Astrocyte (in vitro differentiated cells and primary cell): ENCODE results near the gene SPARCL1. TPM values are rescaled to one million over a fixed set of nuclear protein-coding genes. Genes with fewer than 3 reads are reported as not detected.

Experiments used
- DNase-seq: peaks from one replicate; pipeline ENCODE4 v3.0.0-alpha.2; 2010; ENCODE audit warnings: low read depth
- FAIRE-seq: peaks from 2 replicates; lab custom pipeline; 2011; peaks lifted over from hg19 to GRCh38; lab: Jason Lieb, UNC
- H2AFZ ChIP-seq: 2 replicates; pipeline ENCODE4 v1.6.0; 2012; ENCODE audit warnings: low read depth, low read length, inconsistent platforms
- H3K27ac ChIP-seq: 2 replicates; pipeline ENCODE4 v1.5.1; 2011; ENCODE audit warnings: low read depth, low read length, inconsistent platforms
- H3K27me3 ChIP-seq: 2 replicates; pipeline ENCODE4 v1.6.0; 2011; ENCODE audit warnings: low read length, inconsistent platforms; ENCODE audit not compliant: insufficient read depth
- H3K36me3 ChIP-seq: 2 replicates; pipeline ENCODE4 v1.5.1; 2011; ENCODE audit warnings: low read length, inconsistent platforms; ENCODE audit not compliant: insufficient read depth
- H3K4me1 ChIP-seq: 2 replicates; pipeline ENCODE4 v1.5.1; 2011; ENCODE audit warnings: low read length, inconsistent platforms; ENCODE audit not compliant: insufficient read depth
- H3K4me2 ChIP-seq: 2 replicates; pipeline ENCODE4 v1.6.0; 2012; ENCODE audit warnings: low read length, inconsistent platforms
- H3K4me3 ChIP-seq: 2 replicates; pipeline ENCODE4 v1.5.1; 2011; ENCODE audit warnings: low read depth, mild to moderate bottlenecking, low read length, inconsistent platforms; ENCODE audit not compliant: insufficient read depth
- H3K79me2 ChIP-seq: 2 replicates; pipeline ENCODE4 v1.6.0; 2012; ENCODE audit warnings: mild to moderate bottlenecking, low read length, inconsistent platforms; ENCODE audit not compliant: insufficient read depth
- H3K9ac ChIP-seq: 2 replicates; pipeline ENCODE4 v1.6.0; 2012; ENCODE audit warnings: mild to moderate bottlenecking, low read length, inconsistent platforms
- H3K9me3 ChIP-seq: 2 replicates; pipeline ENCODE4 v1.5.1; 2012; ENCODE audit warnings: low read depth, mild to moderate bottlenecking, low read length, inconsistent platforms; ENCODE audit not compliant: insufficient read depth
- H4K20me1 ChIP-seq: 2 replicates; pipeline ENCODE4 v1.6.0; 2012; ENCODE audit warnings: low read length, inconsistent platforms; ENCODE audit not compliant: insufficient read depth
- H3K27ac Mint-ChIP-seq: one replicate; pipeline ENCODE4 v1.8.0; 2021; ENCODE audit warnings: mild to moderate bottlenecking, mixed read lengths; ENCODE audit not compliant: unreplicated experiment
- H3K27me3 Mint-ChIP-seq: one replicate; pipeline ENCODE4 v1.8.0; 2021; ENCODE audit warnings: low read depth, mixed read lengths; ENCODE audit not compliant: unreplicated experiment
- H3K36me3 Mint-ChIP-seq: one replicate; pipeline ENCODE4 v1.8.0; 2021; ENCODE audit warnings: low read depth, mixed read lengths; ENCODE audit not compliant: unreplicated experiment
- H3K4me1 Mint-ChIP-seq: one replicate; pipeline ENCODE4 v1.8.0; 2021; ENCODE audit warnings: low read depth, mixed read lengths; ENCODE audit not compliant: unreplicated experiment
- H3K4me3 Mint-ChIP-seq: one replicate; pipeline ENCODE4 v1.8.0; 2021; ENCODE audit warnings: mild to moderate bottlenecking, moderate library complexity, mixed read lengths; ENCODE audit not compliant: unreplicated experiment
- H3K9me3 Mint-ChIP-seq: one replicate; pipeline ENCODE4 v1.8.0; 2021; ENCODE audit warnings: mild to moderate bottlenecking, mixed read lengths; ENCODE audit not compliant: unreplicated experiment
- CTCF ChIP-seq: IDR thresholded peaks from 2 replicates; pipeline ENCODE4 v1.5.1; 2011; ENCODE audit warnings: low read depth, mild to moderate bottlenecking, inconsistent platforms, low read length, moderate library complexity; ENCODE audit not compliant: insufficient read depth
- EZH2 ChIP-seq: IDR thresholded peaks from 2 replicates; pipeline ENCODE4 v1.6.1; 2012; ENCODE audit warnings: mild to moderate bottlenecking, low read length, inconsistent platforms; ENCODE audit not compliant: insufficient read depth
- total RNA-seq: library from RNA; stranded (reverse); gene quantifications from 2 replicates; pipeline ENCODE4 v1.2.1, GENCODE V29; 2021

Gene SPARCL1
- total RNA-seq, 1 donor from 2014 or later: 0.25 TPM

DNA sequence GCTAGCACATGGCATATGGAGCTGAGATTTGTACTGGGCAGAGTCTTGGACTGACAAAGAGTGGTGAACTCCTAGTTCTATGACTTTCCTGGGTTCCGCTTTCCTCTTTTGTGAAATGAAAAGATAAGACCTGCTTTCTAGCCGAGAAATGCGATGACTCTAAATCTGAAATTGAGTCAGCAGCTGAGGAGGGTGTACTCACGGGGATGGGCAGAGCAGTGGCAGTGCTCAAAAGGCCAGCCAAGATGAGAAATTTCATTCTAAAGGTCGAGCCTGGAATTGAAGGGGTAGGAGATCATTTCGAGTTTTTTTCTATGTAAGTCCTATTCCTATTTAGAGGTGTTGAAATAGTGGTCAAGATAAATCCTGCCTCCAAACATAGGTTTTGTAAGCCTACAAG, 59.8 kb downstream of the SPARCL1 start:
- H3K27me3 Mint-ChIP-seq: no peaks in the 10 kb centered on the region
- H4K20me1 ChIP-seq: no peaks in the 10 kb centered on the region
- no peak overlapping the region for H3K4me2 ChIP-seq
- H2AFZ ChIP-seq: no peak overlapping the region
- H3K27me3 ChIP-seq: no peaks in the 10 kb centered on the region
- DNase-seq (no peak), FAIRE-seq (no peak)
- no peak overlapping the region for H3K27ac Mint-ChIP-seq
- no peak overlapping the region for H3K9ac ChIP-seq
- no peaks in the 10 kb centered on the region for H3K4me1 ChIP-seq
- H3K9me3 Mint-ChIP-seq: no peaks in the 10 kb centered on the region
- H3K4me3 Mint-ChIP-seq: no peak overlapping the region
- no peak overlapping the region for H3K4me3 ChIP-seq
- no peaks in the 10 kb centered on the region for H3K9me3 ChIP-seq
- H3K27ac ChIP-seq: no peak overlapping the region
- no peaks in the 10 kb centered on the region for H3K36me3 Mint-ChIP-seq
- TF ChIP-seq CTCF: no peak
- no peak for TF ChIP-seq EZH2
- H3K4me1 Mint-ChIP-seq: peaks cover 1% of the 10 kb centered on the region
- H3K79me2 ChIP-seq: no peaks in the 10 kb centered on the region
- H3K36me3 ChIP-seq: no peaks in the 10 kb centered on the region

DNA sequence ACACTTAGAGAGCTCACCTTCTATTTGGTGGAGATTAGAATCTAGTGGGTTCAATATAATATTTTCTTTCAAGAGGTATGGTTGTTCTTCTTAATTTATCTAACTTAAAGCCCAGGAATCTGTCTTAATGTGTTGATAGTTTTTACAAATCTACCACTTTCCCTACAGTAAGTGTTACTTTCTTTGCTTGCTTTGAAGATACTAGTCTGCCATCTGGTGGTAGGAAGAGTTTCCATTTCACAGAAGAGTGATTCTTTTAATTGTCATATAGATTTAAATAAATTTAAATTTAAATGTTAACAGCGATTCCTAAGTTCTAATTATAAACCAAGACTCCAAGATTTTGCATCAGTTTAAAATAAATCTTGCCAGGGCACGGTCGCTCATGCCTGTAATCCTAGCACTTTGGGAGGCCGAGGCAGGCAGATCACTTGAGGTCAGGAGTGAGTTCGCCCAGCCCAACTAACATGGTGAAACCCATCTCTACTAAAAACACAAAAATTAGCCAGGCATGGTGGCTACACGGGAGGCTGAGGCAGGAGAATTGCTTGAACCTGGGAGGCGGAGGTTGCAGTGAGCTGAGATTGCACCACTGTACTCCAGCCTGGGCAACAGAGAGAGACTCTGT, 63.3 kb downstream of the SPARCL1 start:
- no peak overlapping the region for H3K4me2 ChIP-seq
- no peaks in the 10 kb centered on the region for H4K20me1 ChIP-seq
- no peak overlapping the region for H3K9ac ChIP-seq
- no peak overlapping the region for H3K27ac ChIP-seq
- TF ChIP-seq EZH2 (no peak), CTCF (peak; percentile 55)
- no peaks in the 10 kb centered on the region for H3K27me3 Mint-ChIP-seq
- H3K4me3 Mint-ChIP-seq: no peak overlapping the region
- no peaks in the 10 kb centered on the region for H3K9me3 ChIP-seq
- H3K9me3 Mint-ChIP-seq: no peaks in the 10 kb centered on the region
- no peaks in the 10 kb centered on the region for H3K27me3 ChIP-seq
- H3K79me2 ChIP-seq: no peaks in the 10 kb centered on the region
- H3K36me3 Mint-ChIP-seq: no peaks in the 10 kb centered on the region
- H3K36me3 ChIP-seq: no peaks in the 10 kb centered on the region
- H3K4me3 ChIP-seq: no peak overlapping the region
- H3K4me1 Mint-ChIP-seq: peaks cover 1% of the 10 kb centered on the region
- DNase-seq: peak; percentile 32
- H3K27ac Mint-ChIP-seq: no peak overlapping the region
- no peak for FAIRE-seq
- no peak overlapping the region for H2AFZ ChIP-seq
- H3K4me1 ChIP-seq: no peaks in the 10 kb centered on the region

- H3K9ac ChIP-seq: no peak overlapping the region
- peaks cover 11% of the 10 kb centered on the region for H3K36me3 Mint-ChIP-seq
- no peaks in the 10 kb centered on the region for H3K9me3 ChIP-seq
- peaks cover 8% of the 10 kb centered on the region for H3K36me3 ChIP-seq
- no peaks in the 10 kb centered on the region for H3K4me1 Mint-ChIP-seq
- H3K27me3 ChIP-seq: no peaks in the 10 kb centered on the region
- no peaks in the 10 kb centered on the region for H3K4me1 ChIP-seq
- TF ChIP-seq EZH2 (no peak), CTCF (no peak)
- no peak overlapping the region for H3K27ac Mint-ChIP-seq
- no peak overlapping the region for H2AFZ ChIP-seq
- H4K20me1 ChIP-seq: no peaks in the 10 kb centered on the region
- no peak overlapping the region for H3K4me3 ChIP-seq
- H3K9me3 Mint-ChIP-seq: no peaks in the 10 kb centered on the region
- no peak overlapping the region for H3K4me3 Mint-ChIP-seq
- H3K27ac ChIP-seq: no peak overlapping the region
- no peaks in the 10 kb centered on the region for H3K27me3 Mint-ChIP-seq
- no peak for DNase-seq
- no peaks in the 10 kb centered on the region for H3K79me2 ChIP-seq
- H3K4me2 ChIP-seq: no peak overlapping the region
- FAIRE-seq: no peak
Measured at GRCh38 chr4:87462102-87462501, 67.1 kb downstream of the SPARCL1 start.
